Measurements from ENCODE around the gene PAX2.

The PAX2 gene

GRCh38 chr10:100848770-100849169, 103.4 kb downstream of the PAX2 start:
- no peak for DNase-seq (ENCODE audit: low spot score)

DNA sequence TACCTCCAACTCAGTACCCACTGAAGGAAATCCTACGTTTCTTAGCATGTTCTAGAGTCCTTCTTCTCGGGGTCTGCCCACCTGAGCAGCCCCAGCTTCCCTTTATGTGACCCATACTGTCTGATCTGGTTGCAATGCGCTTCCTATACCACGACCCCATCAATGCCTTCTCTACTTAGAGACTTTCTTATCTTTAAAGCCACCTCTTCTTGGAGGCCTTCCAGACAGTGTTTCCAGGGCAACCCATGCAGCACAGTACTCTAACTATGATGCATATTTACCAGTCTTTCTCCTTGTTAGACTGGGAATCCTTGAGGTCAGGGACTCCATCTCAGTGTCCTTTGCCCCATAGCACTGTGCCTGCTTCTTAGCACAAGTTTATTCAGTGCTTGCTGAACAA, 112.9 kb downstream of the PAX2 start:
- DNase-seq (ENCODE audit: low spot score): no peak

DNA sequence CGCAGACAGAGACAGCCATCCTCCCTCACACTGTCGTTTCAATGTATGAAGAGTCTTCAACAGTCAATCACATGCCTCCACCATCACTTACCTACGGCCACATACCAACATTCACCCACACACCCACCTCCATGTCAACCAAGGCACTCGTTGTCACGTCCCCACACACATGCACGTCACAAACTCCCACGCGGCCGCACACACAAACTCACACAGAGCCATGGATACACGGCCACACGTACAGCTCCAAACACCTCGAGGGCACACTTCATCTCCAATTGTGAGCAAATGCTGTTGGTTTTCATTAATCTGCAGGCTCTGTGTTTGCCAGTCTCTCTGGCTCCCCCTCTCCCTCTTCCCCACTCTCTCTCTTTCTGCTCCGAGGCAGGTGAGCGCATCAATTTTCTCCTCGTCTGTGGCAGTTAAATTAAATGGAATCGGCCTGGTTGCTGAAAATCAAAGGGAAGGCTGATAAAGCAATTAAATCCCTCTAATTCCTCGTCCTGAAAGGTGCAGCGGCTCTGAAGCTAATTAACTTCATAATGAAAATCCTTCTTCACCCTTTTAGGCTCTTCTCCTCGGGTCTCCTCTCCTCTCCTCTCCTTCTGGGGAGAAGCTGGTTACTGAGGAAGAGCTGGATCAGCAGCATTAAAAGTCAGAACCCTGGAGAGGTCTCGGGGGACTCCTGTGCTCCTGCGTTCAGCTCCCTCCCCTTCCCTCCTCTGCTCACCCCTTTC, 113.5 kb downstream of the PAX2 start:
- DNase-seq (ENCODE audit: low spot score): no peak

- DNase-seq (ENCODE audit: low spot score): no peak
Observed at GRCh38 chr10:100859484-100859763, 114.0 kb downstream of the PAX2 start.

DNA sequence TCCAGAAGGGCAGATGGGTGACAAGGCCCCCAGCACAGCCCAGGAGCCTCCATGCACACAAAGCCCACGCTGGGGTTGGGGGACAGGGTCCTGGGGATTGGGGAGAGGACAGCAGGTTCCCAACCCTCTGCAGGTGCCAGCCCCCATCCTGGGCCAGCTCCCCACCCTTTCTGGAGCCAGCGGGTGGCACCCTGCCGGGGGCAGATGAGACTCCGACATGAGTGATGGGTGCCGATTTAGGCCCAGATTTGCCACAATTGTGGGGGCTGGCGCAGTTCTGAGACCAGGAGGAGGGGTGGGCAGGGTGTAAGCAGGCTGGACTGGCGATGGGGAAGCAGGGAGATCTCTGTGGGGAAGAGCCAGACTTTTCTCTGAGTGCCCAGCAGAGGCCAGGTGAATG, 118.1 kb downstream of the PAX2 start:
- no peak for DNase-seq (ENCODE audit: low spot score)

GRCh38 chr10:100864036-100864885, 118.9 kb downstream of the PAX2 start:
- no peak for DNase-seq (ENCODE audit: low spot score)

DNA sequence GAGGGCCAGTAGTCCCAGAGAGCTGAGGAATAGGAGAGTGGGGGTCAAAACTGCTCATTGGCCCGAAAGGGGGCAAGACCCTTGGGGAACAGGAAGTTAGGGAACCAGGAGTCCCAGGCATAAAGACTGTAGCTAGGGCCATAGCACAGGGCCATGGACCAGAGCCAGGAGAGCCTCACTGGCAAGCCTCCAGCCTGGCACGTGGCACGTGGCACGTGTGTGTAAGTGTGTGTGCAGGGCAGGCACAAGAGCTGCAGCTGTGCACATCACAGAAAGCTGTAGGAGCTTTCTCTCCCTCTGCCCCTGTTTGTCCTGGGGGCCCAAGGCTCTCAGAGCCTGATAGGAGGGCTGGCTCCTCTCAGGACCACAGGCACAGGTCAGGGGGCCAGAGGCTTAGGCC, 119.6 kb downstream of the PAX2 start:
- no peak for DNase-seq (ENCODE audit: low spot score)

GRCh38 chr10:100866010-100866409, 120.6 kb downstream of the PAX2 start:
- DNase-seq (ENCODE audit: low spot score): no peak

GRCh38 chr10:100866575-100867098, 121.3 kb downstream of the PAX2 start:
- DNase-seq (ENCODE audit: low spot score): no peak

DNA sequence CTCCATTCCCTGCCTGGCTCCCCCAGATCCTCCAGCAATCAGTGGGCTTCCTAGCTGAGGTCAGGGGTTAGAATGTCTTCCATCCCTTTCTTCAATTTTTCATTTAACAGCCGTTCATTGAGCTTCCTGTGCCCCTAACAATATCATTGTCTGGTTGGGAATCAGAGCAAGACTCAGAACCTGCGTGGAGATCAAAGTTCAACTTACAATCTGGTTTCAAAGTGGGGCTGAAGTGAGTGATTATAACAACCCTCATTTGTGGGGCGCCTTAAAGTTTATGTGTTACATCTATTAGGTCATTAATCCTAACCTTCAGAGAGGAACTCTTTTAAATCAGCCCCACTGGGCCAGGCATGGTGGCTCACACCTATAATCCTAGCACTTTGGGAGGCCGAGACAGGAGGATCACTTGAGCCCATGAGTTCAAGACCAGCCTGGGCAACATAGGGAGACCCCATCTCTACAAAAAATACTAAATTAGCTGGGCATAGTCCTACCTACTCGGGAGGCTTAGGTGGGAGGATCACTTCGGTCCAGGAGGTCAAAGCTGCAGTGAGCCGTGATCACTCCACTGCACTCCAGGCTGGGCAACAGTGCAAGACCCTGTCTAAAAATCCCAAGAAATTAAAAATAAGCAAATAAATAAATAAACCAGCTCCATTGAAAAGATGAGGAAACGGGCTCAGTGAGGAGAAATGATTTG, 122.0 kb downstream of the PAX2 start:
- no peak for DNase-seq (ENCODE audit: low spot score)

- no peak for DNase-seq (ENCODE audit: low spot score)
Observed at GRCh38 chr10:100868382-100868781, 123.0 kb downstream of the PAX2 start.

GRCh38 chr10:100869399-100869798, 124.0 kb downstream of the PAX2 start:
- no peak for DNase-seq (ENCODE audit: low spot score)

DNA sequence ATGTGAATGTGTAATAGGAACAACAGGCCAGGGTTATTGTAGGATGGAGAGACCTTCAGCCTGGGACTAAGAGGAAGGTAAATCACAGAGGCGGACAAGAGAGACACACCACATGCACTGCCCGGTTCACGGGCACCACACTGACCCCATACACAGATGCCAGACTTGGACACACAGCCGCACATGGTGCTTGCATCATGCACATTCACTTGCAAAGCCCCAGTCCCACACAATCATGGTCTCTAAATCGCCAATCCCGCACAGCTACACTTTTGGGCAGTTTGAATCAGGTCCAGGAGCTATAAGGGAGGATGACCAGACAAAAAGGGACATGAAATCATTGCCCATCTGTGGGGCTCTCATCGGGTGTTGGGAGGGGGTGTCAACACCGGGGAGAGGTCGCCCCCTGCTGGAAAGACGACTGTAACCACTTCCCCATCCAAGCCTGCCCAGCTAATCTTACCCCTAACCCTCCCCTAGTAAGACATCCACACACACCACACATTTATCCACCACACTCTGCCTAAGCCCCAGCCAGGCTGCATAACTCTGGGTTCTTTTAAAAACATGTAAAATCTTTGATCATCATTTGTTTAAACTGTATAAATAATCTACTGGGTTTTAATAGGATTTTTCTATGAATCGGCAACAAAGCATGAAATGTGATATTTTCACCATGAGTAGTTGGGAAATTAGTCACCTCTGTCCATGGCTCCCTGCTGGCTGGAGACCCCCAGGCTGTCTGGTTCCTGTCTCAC, 126.8 kb downstream of the PAX2 start:
- peak; percentile 49 for DNase-seq (ENCODE audit: low spot score)

DNA sequence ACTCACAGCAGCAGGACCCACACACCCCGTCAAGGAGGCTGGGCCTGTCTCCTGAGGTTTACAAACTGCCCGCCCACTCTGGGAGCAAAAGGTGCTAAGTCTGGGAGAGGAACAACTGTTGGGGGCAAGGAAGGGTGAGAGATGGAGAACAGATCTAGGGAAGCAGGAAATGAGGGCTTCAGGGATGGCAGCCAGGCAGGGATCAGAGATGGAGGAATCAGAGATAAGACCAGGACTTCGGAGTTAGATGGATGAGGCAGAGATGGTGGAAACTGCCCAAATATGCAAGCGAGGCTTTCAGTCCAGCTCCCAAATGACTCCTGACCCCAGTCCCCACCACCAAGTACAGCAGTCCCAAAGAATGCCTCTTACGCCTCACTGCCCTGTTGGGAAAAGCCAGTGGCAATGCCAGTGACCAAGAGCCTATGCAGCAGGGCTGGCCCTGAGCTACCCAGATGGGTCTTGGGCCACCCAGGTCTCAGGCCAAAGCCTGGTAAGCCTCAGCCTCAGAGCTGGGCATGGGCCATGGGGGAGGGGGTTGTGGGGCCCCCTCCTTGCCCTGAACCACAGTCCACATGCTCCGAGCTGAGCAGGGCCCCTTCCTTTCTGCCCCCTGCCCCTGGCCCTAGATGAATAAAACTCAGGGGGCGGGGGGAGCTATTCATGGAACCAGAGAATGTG, 127.9 kb downstream of the PAX2 start:
- no peak for DNase-seq (ENCODE audit: low spot score)

- no peak for DNase-seq (ENCODE audit: low spot score)
Observed at GRCh38 chr10:100873827-100874326, 128.5 kb downstream of the PAX2 start.

GRCh38 chr10:100874702-100875483, 129.5 kb downstream of the PAX2 start:
- DNase-seq (ENCODE audit: low spot score): no peak

- DNase-seq (ENCODE audit: low spot score): no peak
Observed at GRCh38 chr10:100875484-100876166, 130.2 kb downstream of the PAX2 start.

- DNase-seq (ENCODE audit: low spot score): no peak
Observed at GRCh38 chr10:100876585-100877460, 131.4 kb downstream of the PAX2 start.

DNA sequence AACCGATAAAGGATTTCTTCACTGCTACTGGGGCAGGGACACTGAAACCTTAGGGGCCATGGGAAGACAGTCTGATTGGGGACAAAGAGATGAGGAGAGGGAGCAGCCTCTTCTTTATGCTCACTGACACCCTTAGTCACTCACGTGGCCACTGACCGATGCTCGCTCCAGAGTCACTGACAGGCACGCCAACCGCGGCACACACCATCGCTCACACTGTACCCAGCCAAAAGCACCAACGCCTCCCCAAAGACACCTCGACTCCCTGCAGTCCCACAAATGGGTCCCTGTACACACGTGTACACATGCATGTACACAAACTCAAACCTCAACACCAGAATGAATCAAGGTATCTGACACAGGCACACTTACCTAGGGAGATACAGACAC, 132.1 kb downstream of the PAX2 start:
- DNase-seq (ENCODE audit: low spot score): no peak

Measured in cerebellar cortex (tissue), 1 donor.